NB4 (cell line): Measurements from ENCODE around the gene CDYL.

Source experiments
- DNase-seq: peaks from one replicate; pipeline ENCODE4 v3.0.0; 2010; ENCODE audit warnings: low read depth
- H3K4me3 ChIP-seq: one replicate; pipeline ENCODE4 v1.5.1; 2011; ENCODE audit warnings: mild to moderate bottlenecking, low read depth, low read length, moderate library complexity
- MYC ChIP-seq: IDR thresholded peaks from 2 replicates; pipeline ENCODE4 v1.6.1; 2011; ENCODE audit warnings: low read depth, low read length
- POLR2A ChIP-seq: IDR thresholded peaks from 2 replicates; pipeline ENCODE4 v1.6.1; 2011; ENCODE audit warnings: mild to moderate bottlenecking; ENCODE audit not compliant: insufficient read length; ENCODE audit errors: extremely low read depth
- TF ChIP-seq, protein P1 (sequence below): IDR thresholded peaks from 2 replicates; pipeline ENCODE4 v1.6.1; 2011; ENCODE audit warnings: low read depth, low read length
- TF ChIP-seq, protein P2 (sequence below): IDR thresholded peaks from one replicate; pipeline ENCODE4 v1.5.1; 2012; ENCODE audit warnings: low read depth, low read length

Gene CDYL

DNA sequence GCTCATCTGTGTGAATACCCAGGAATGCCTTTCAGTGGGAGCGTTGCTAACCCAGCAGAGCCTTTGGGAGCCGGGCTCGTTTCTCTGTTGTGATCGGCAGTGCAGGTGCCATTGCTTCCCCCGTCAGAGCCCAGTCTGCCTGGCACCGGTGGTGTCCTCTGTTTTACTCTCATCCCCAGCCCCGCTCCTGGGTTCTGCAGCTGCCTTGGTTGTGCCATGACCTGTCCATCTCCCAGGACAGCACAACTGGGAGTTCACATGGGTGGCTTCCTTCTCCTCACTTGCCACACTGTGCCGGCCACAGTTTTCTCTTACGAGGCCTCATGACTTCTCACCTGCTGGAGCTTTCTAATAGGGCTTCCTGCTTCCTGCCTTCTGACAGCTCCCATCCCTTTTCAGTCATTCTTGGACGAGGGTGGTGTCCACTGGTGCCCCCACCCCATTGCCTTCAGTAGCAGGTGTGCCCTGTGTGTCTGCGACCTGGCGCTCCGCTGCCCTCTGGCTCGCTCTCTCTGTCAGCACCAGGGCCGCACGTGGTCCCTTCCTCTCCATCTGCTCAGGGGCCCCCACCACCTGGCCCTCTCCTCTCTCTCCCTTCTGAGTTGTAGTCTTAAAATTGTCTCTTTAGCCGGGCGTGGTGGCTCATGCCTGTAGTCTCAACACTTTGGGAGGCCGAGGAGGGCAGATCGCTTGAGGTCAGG is 116.7 kb downstream of the CDYL start:
- no peak overlapping the region for H3K4me3 ChIP-seq
- DNase-seq, result no peak
- TF ChIP-seq, protein P1, sequence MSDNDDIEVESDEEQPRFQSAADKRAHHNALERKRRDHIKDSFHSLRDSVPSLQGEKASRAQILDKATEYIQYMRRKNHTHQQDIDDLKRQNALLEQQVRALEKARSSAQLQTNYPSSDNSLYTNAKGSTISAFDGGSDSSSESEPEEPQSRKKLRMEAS, result no peak

DNA sequence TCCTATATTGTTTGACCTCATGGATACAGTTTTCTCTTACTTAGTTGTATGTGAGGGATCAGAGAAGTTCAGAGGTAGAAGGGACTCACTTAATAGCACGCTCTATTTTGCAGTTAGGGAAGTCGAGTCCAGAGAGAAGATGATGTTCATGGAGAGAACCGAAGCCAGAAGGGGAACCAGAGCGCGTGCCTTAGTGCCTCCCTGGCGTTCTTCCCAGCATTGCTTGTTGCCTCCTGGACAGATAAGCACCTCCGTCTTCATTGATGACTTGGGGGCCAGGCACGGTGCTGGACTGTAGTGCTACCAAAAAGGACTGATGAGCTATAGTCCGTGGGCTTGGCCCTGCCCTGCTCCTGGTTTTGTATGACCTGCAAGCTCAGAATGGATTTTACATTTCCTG is 117.8 kb downstream of the CDYL start:
- no peak overlapping the region for H3K4me3 ChIP-seq
- TF ChIP-seq, protein P1, result no peak
- TF ChIP-seq MYC, result no peak
- TF ChIP-seq, protein P2, sequence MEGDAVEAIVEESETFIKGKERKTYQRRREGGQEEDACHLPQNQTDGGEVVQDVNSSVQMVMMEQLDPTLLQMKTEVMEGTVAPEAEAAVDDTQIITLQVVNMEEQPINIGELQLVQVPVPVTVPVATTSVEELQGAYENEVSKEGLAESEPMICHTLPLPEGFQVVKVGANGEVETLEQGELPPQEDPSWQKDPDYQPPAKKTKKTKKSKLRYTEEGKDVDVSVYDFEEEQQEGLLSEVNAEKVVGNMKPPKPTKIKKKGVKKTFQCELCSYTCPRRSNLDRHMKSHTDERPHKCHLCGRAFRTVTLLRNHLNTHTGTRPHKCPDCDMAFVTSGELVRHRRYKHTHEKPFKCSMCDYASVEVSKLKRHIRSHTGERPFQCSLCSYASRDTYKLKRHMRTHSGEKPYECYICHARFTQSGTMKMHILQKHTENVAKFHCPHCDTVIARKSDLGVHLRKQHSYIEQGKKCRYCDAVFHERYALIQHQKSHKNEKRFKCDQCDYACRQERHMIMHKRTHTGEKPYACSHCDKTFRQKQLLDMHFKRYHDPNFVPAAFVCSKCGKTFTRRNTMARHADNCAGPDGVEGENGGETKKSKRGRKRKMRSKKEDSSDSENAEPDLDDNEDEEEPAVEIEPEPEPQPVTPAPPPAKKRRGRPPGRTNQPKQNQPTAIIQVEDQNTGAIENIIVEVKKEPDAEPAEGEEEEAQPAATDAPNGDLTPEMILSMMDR, result no peak
- TF ChIP-seq POLR2A, result no peak
- no peak for DNase-seq

DNA sequence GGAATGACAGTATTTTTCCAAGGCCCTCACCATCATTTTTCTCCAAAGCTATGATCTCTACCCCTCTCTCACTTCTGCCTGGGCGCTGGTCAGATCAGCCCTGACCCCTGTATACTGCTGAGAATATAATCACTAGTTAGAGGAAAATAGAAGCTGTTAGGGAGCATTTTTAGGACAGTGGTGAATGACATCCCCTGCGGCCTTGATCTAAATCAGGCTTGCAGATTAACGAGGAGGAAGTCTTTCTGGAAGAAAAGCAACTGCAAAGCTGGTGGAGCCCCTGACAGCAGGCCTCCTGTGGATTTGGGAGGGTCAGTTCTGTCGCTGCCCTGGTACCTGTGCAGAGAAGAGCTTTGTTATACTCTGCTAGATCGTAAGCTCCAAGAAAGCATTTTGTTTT is 119.8 kb downstream of the CDYL start:
- DNase-seq, result no peak
- TF ChIP-seq, protein P2, result no peak
- TF ChIP-seq, protein P1, result no peak
- H3K4me3 ChIP-seq, result no peak overlapping the region

DNA sequence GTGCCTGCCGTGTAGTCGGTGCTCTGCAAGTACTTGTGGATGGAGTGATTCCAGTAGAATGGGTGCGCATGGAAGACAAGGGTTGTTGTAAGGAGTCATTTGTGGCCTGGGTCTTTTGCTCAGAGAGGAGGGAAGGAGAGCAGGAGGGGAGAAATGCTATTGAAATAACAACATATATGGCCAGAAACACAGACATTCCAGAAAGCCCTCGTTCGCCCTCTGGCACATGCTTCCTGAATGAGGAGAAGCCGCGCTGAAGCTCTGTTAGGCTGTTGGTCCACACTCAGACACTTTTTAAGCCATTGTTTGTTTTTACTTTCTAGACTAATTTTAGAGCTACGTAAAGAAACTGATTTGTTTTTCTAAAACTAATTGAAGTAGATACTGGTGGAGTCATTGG is 120.2 kb downstream of the CDYL start:
- TF ChIP-seq MYC (no peak), POLR2A (no peak)
- TF ChIP-seq, protein P1, result no peak
- TF ChIP-seq, protein P2, result no peak
- no peak for DNase-seq
- H3K4me3 ChIP-seq, result no peak overlapping the region

DNA sequence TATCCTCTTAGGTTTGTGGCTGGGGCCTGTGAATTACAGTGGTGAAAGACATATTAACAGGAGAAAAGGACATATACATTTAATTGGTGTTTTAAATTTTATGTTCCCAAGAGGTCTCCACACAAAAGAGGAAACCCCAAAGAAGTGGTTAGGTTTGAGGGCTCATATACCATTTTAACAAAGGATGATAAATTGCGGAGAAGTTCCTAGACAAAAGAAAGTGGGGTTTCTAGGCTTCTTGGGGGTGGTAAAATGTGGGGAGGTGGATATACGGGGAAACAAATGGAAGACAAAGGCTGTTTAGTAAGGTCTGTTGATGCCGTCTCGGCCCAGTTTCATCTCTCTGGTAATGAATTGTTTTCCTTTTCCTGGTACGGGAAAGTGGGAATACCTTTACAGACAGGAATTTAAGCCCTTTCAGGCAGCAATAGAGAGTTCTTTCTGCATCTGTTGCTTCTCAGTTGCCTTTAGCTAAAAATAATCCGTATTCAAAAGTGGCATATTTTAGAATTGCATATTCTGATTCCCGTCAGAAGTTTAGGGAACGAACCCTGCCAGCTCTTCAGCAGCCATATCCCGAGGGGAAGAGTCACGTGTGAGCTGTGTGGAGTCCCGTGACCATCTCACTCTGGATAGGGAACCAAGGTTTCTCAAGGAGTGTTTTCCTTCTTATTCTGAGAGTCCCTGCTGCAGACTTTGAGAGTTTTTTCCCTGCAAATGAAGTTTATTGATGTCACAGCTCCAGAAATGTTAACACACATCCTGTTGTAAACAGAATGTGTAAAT is 123.2 kb downstream of the CDYL start:
- H3K4me3 ChIP-seq, result no peak overlapping the region
- TF ChIP-seq, protein P1, result no peak
- TF ChIP-seq MYC (no peak), POLR2A (no peak)
- TF ChIP-seq, protein P2, result no peak
- no peak for DNase-seq

DNA sequence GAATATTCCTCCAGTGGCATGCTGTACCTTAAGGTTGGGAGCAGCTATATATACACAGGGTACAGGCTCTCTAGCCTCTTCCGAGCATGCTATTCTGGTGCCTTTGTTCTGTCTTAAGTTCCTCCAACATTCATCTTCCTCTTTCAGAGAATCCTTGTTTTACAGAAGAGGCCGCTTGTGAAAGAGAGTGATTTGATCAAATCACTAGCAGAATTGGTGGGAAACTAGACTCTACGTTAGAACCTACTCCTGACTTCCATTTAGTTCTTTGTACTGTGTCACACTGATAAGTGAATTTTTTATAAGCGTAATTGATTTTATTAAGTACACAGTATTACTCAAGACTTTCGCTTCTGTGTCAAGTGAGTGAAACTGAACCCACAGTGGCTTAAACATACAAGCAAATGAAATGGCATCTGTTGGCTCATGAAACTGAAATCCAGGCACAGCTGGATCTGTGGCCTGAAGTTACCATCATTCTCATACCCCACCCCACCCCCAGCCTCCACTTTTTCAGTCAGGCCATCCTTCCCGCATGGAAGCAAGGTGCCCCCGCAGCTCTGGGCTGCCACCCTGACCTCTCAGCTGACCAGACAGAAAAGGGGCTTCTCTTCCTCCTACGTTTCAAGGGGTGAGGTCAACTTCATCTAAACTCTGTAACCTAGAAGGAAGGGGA is 125.3 kb downstream of the CDYL start:
- H3K4me3 ChIP-seq, result no peak overlapping the region
- no peak for TF ChIP-seq POLR2A
- no peak for DNase-seq
